ENCODE measurements around the gene SLC5A6. TPM values are rescaled to one million over a fixed set of nuclear protein-coding genes. Genes with fewer than 3 reads are reported as not detected.
"Not testable (repeated sequence)": the region's sequence is repeated elsewhere in the genome, so short reads cannot be mapped to it uniquely, and the experiment has no call there.

Gene SLC5A6
- total RNA-seq, 3 donors from 2014 or later: 128 to 143 (median 141) TPM

DNA sequence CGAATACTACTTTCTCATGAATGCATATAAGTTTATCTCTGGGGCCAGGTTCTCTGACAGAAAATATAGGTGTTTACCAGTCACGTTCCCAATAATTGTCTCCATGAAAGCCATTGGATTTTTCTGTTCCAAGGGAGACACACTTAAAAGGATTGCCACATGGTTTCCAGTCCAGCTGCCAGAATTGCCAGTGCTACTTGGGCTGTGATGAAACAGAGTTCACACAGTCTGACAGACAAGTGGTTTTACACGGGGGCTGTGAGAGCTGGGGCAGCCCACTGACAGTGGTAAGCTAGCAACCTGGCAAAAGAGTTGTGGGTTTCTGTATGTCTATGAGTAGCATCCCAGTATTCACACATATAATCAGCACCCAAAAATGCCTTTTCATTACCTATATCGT, 28.0 kb downstream of the SLC5A6 start:
- ATAC-seq: no peak
- DNase-seq: no peak
- Mint-ChIP-seq H3K4me1 (ENCODE audit: low read depth) (no peaks in the 10 kb centered on the region), H3K4me3 (no peak overlapping the region), H3K27me3 (ENCODE audit: low read depth) (peaks cover 36% of the 10 kb centered on the region), H3K36me3 (ENCODE audit: insufficient read depth) (no peaks in the 10 kb centered on the region), H3K9me3 (no peaks in the 10 kb centered on the region)

DNA sequence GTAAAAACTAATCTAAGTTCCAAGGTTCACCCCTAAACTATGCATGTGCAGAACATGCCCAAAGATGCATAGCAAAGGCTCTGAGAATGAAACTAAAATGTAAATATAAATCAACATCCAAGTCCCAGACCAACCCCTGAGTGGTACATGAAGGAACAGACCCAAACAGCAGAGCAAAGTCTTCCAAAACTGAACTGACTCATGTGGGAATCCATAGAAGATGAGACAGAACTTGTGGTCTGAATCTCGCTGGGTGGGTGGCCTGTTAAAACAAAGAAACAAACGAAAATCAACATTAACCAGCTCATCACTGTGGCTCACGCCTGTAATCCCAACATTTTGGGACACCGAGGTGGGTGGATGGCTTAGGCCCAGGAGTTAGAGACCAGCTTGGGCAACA, 29.7 kb downstream of the SLC5A6 start:
- peaks cover 36% of the 10 kb centered on the region for H3K27me3 Mint-ChIP-seq (ENCODE audit: low read depth)
- no peaks in the 10 kb centered on the region for H3K36me3 Mint-ChIP-seq (ENCODE audit: insufficient read depth)
- DNase-seq: no peak
- H3K9me3 Mint-ChIP-seq: no peaks in the 10 kb centered on the region
- no peak for ATAC-seq
- no peak overlapping the region for H3K4me3 Mint-ChIP-seq
- H3K4me1 Mint-ChIP-seq (ENCODE audit: low read depth): no peaks in the 10 kb centered on the region

DNA sequence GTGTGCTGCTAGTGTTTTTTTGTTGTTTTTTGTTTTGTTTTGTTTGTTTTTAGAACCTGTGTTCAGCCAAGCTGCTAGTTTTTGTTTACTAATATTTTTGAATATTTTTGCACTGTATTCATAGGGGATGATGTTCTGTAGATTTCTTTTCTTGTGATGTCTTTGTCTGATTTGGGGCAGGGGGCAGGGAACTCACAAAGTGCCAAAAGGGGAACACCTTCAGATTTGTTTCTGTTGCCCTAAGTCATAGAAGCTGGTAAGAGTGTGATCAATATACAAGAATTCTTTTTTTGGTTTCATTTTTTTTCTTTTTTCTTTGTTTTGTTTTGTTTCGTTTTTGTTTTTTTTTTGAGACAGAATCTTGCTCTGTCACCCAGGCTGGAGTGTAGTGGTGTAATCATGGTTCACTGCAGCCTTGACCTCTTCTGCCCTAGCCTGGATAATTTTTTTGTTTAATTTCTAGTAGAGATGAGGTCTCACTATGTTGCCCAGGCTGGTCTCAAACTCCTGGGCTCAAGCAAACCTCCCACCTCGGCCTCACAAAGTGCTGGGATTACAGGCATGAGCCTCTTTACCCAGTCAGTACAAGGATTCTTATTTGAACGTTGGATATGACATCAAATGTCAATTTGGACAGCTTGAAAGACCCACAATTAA, 32.6 kb downstream of the SLC5A6 start:
- H3K9me3 Mint-ChIP-seq: no peaks in the 10 kb centered on the region
- no peak overlapping the region for H3K4me3 Mint-ChIP-seq
- no peaks in the 10 kb centered on the region for H3K4me1 Mint-ChIP-seq (ENCODE audit: low read depth)
- ATAC-seq: no peak
- no peak for DNase-seq
- H3K36me3 Mint-ChIP-seq (ENCODE audit: insufficient read depth): no peaks in the 10 kb centered on the region
- peaks cover 42% of the 10 kb centered on the region for H3K27me3 Mint-ChIP-seq (ENCODE audit: low read depth)

DNA sequence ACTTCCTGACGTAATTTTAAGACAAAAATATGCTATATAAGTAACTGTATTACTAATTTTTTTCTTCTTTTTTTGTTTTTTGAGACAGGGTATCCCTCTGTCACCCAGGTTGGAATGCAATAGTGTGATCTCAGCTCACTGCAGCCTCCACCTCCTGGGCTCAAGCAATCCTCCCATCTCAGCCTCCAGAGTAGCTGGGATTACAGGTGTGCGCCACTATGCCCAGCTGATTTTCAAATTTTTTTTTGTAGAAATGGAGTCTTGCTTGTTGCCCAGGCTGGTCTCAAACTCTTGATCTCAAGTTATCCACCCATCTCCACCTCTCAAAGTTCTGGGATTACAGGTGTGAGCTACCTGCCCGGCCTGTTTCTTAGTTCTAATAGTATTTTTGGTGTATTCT, 33.6 kb downstream of the SLC5A6 start:
- no peaks in the 10 kb centered on the region for H3K9me3 Mint-ChIP-seq
- no peak overlapping the region for H3K4me3 Mint-ChIP-seq
- peaks cover 35% of the 10 kb centered on the region for H3K27me3 Mint-ChIP-seq (ENCODE audit: low read depth)
- no peak for DNase-seq
- H3K4me1 Mint-ChIP-seq (ENCODE audit: low read depth): no peaks in the 10 kb centered on the region
- H3K36me3 Mint-ChIP-seq (ENCODE audit: insufficient read depth): no peaks in the 10 kb centered on the region
- no peak for ATAC-seq

DNA sequence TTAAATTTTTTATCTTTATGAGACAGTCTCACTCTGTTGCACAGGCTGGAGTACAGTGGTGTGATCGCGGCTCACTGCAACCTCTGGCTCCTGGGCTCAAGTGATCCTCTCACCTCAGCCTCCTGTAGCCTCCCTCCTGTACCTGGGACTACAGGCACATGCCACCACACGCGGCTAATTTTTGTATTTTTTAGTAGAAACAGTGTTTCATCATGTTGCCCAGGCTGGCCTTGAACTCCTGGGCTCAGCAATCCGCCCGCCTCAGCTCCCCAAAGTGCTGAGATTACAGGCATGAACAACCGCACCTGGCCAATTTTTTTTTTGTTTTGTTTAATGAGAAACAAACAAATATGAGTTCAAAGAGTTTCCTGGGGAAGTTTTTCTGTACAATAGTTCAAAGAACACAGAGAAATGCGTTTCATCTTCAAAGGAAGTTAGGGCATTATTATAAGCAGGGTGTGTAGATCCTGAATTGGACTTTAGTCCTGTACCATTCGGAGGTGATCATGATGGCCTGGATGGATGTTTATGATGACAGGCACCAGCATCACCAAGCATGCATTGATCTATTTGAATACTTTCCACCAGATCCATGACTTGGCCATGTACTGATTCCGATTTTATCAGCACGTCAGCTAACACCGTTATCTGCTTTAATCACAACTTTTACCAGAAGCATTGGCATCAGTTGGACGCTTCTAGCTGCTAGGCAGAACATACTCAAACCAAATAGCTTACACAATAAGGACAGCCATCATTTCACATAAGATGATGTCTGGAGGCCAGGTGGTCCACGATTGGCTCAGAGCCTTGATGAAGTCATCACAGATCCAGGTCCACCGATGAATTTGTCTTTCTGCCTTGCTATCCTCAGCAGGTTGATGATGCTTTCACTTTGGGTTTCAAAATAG, 34.4 kb downstream of the SLC5A6 start:
- no peaks in the 10 kb centered on the region for H3K9me3 Mint-ChIP-seq
- peaks cover 35% of the 10 kb centered on the region for H3K27me3 Mint-ChIP-seq (ENCODE audit: low read depth)
- H3K4me1 Mint-ChIP-seq (ENCODE audit: low read depth): no peaks in the 10 kb centered on the region
- DNase-seq (no peak), ATAC-seq (no peak)
- H3K4me3 Mint-ChIP-seq: no peak overlapping the region
- H3K36me3 Mint-ChIP-seq (ENCODE audit: insufficient read depth): no peaks in the 10 kb centered on the region

DNA sequence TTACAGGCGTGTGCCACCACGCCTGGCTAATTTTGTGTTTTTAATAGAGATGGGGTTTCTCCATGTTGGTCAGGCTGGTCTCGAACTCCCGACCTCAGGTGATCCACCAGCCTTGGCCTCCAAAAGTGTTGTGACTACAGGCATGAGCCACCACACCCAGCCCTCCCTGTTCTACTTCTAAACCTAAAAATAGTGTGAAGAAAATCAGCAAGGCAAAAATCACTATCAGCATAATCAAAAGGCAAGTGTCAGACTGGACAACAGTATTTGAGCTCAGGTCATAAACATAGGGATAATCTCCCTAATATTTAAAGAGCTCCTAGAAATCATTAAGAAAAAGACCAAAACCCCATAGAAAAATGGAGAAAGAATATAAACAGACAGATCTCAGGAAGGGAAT, 36.3 kb downstream of the SLC5A6 start:
- H3K4me3 Mint-ChIP-seq; DNase-seq; ATAC-seq; H3K9me3 Mint-ChIP-seq; H3K4me1 Mint-ChIP-seq (ENCODE audit: low read depth); H3K36me3 Mint-ChIP-seq (ENCODE audit: insufficient read depth): not testable (repeated sequence)
- H3K27me3 Mint-ChIP-seq (ENCODE audit: low read depth): peaks cover 31% of the 10 kb centered on the region

DNA sequence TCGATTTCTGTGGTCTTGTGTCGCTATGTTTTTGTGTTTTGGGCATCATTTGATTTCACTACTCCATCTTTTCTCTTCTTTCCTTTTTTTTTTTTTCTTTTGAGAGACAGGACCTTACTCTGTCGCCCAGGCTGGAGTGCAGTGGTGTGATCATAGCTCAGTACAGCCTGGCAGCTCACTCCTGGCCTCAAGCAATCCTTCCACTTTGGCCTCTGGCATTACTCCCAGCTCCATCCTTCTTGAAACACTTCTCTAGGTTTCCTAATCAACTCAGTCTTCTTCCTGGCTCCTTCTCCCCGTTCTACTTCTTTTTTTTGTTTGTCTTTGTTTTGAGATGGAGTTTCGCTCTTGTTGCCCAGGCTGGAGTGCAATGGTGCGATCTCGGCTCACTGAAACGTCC, 36.7 kb downstream of the SLC5A6 start:
- no peak for DNase-seq
- no peaks in the 10 kb centered on the region for H3K9me3 Mint-ChIP-seq
- no peak for ATAC-seq
- peaks cover 31% of the 10 kb centered on the region for H3K27me3 Mint-ChIP-seq (ENCODE audit: low read depth)
- no peak overlapping the region for H3K4me3 Mint-ChIP-seq
- H3K36me3 Mint-ChIP-seq (ENCODE audit: insufficient read depth): no peaks in the 10 kb centered on the region
- peaks cover 2% of the 10 kb centered on the region for H3K4me1 Mint-ChIP-seq (ENCODE audit: low read depth)

DNA sequence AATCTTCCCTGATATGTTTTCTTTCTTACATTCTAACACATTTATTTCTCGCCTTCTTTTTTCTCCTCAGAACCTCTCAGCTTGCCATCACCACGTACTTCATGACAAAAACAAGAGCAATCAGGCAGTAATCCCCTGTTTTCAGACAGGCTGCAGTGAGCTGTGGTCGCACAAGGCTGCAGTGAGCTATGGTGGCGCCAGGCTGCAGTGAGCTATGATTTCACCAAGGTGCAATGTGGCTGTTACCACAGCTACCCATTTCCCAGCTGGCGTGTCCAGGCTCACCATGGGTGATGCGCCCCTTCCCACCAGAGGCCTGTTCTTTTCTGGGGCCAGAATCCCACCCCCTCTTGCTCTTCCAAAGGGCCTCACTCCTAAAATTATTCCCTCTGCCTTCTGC, 37.4 kb downstream of the SLC5A6 start:
- no peaks in the 10 kb centered on the region for H3K36me3 Mint-ChIP-seq (ENCODE audit: insufficient read depth)

DNA sequence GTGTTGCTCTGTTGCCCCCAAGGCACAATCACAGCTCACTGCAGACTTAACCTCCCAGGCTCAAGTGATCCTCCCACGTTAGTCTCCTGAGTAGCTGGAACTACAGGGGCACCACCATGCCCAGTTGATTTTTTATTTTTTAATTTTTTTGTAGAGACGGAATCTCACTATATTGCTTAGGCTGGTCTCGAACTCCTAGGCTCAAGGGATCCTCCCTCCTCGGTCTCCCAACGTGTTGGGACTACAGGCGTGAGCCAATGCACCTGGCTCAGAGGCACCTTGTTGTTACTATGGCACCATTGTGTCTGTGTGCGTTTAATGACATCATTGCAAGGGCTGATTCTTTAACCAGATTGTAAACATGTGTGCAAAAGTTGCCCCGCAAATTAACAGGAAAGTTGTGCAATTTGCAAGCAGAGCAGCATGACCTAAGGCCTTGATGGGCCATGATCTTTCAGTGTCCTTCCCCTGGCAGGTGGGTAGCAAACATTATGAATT, 40.7 kb downstream of the SLC5A6 start:
- Mint-ChIP-seq H3K4me3 (no peak overlapping the region), H3K4me1 (ENCODE audit: low read depth) (peaks cover 2% of the 10 kb centered on the region), H3K27me3 (ENCODE audit: low read depth) (peaks cover 14% of the 10 kb centered on the region), H3K9me3 (no peaks in the 10 kb centered on the region), H3K36me3 (ENCODE audit: insufficient read depth) (no peaks in the 10 kb centered on the region)
- no peak for DNase-seq
- no peak for ATAC-seq

More for the DNA sequence above, 37.4 kb downstream of the SLC5A6 start:
- no peak for ATAC-seq
- DNase-seq: no peak
- Mint-ChIP-seq H3K4me3 (no peak overlapping the region), H3K27me3 (ENCODE audit: low read depth) (peaks cover 26% of the 10 kb centered on the region), H3K4me1 (ENCODE audit: low read depth) (peaks cover 2% of the 10 kb centered on the region), H3K9me3 (no peaks in the 10 kb centered on the region)

DNA sequence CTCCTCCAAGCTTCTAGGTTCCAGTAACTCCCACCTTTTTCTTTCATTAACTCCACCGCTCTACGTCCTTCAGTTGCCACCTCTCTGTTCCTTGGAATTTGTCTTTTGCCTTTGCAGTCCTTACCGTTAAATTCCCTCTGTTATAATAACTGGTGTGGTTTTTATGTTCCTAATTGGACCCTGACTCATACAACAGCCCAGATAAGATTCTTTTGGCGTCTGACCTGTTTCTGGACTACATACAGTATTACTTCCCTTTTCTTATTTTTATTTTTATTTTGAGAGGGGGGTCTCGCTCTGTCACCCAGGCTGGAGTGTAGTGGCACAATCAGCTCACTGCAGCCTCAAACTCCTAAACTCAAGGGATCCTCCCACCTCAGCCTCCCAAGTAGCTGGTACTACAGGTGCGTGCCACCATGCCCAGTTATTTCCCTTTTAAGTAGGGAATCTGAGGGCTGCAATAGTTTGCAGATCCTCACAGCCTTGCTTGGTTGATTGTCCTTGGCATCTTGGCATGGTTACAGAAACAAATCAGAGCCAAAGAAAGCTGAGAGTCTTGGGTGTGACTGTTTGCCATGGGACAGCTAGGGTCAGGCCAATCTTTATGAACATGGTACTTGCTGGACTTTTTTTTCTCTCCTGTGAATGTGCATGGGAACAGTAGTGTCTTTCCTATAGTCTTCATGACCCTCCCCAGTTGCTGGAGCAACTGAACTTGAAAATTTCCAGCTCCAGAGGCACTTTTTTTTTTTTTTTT, 41.3 kb downstream of the SLC5A6 start:
- Mint-ChIP-seq H3K4me1 (ENCODE audit: low read depth) (peaks cover 2% of the 10 kb centered on the region), H3K4me3 (no peak overlapping the region), H3K36me3 (ENCODE audit: insufficient read depth) (no peaks in the 10 kb centered on the region), H3K27me3 (ENCODE audit: low read depth) (peaks cover 11% of the 10 kb centered on the region), H3K9me3 (no peaks in the 10 kb centered on the region)
- ATAC-seq (no peak), DNase-seq (no peak)

DNA sequence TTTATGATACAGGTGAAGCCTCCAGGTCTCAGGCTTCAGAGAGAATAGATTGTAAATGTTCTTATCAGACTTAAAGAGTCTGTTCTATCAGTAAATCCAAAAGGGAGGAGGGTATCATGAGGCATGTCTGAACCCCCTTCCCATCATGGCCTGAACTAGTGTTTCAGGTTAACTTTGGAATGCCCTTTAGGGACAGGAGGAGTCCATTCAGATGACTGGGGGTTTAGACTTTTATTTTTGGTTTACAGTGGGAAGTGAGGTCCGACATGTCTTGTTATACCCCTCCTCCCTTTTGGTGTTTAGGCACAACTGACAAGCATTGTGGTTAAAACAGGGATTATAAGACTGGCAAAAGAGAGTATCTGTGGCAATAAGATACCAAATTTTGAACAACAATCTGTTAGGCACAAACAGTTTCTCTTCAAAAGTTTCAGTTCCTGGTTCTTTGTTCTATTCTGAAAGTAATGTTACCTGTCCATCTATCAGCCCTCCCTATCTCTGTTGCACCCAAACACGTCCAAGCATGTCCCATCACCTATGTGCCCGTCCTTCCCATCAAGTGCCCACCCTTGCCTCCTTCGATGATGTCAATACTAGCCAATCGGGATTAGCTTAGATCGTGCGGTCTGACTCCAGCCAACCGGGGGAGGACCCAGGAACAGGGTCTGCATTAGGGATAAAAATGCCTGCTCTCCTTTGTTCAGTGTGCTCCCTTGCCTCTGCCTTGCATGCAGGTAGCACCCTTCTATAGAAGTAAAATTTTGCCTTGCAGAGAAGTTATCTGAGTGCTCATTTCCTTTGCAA, 46.9 kb downstream of the SLC5A6 start:
- Mint-ChIP-seq H3K9me3 (no peaks in the 10 kb centered on the region), H3K4me3 (no peak overlapping the region), H3K27me3 (ENCODE audit: low read depth) (no peaks in the 10 kb centered on the region), H3K4me1 (ENCODE audit: low read depth) (no peaks in the 10 kb centered on the region), H3K36me3 (ENCODE audit: insufficient read depth) (no peaks in the 10 kb centered on the region)
- no peak for DNase-seq
- ATAC-seq: no peak

DNA sequence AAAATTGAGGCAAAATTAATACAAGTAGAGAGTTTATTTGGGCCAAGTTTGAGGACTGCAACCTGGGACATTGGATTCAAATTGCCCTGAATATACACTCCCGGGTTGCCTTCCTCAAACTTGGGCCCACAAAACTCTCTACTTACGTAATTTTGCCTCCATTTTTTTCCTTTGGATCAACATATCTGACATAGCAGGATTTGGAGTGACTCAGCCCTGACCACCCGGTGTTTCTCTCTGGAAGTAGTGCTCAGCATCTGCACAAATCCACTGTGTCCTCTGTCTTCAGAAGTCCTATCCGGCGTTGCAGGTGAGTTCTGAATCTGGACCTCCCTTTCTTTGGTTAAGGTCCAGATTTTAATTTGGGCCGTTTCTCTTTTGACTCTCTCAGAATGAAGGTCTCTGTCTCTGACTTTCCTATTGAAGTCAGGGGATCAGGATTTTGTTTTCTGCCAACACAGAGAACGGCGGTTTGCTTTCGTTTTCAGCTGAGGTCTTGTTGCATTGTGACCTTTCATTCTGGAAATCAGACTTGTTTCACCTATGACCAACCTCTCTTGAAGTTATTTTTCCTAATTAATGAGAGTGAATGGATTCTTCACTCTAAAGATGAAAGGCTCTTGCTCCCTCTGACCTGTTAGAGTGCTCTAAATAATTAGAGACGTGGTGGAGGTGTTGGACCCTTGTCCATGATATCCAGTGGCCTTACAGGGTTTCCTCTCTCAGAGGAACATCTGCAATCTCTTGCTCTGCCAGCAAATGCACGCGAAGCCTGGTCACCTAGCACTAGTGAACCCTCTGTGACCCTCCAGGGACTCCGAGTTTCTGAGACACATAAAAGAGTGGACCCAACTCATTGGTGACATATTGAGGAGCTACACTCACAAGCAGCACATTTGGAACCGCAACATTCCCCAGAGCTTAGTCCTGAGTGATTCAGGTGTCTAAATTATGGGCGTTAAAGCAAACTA, 49.6 kb downstream of the SLC5A6 start:
- no peaks in the 10 kb centered on the region for H3K9me3 Mint-ChIP-seq
- H3K27me3 Mint-ChIP-seq (ENCODE audit: low read depth): peaks cover 3% of the 10 kb centered on the region
- H3K36me3 Mint-ChIP-seq (ENCODE audit: insufficient read depth): no peaks in the 10 kb centered on the region
- no peak for ATAC-seq
- no peaks in the 10 kb centered on the region for H3K4me1 Mint-ChIP-seq (ENCODE audit: low read depth)
- DNase-seq: no peak
- H3K4me3 Mint-ChIP-seq: no peak overlapping the region

DNA sequence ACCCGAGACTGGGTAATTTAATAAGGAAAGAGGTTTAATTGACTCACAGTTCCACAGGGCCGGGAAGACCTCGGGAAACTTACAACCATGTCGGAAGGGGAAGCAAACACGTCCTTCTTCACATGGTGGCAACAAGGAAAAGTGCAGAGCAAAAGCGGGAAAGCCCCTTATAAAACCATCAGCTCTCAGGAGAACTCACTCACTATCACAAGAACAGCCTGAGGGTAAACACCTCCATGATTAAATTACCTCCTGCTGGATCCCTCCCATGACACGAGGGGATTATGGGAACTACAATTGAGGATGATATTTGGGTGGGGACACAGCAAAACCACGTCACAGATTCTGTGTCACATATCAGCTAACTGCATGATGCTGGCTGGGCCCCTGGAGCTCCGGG, 51.9 kb downstream of the SLC5A6 start:
- DNase-seq (no peak), ATAC-seq (no peak)
- Mint-ChIP-seq H3K27me3 (ENCODE audit: low read depth) (peaks cover 3% of the 10 kb centered on the region), H3K9me3 (no peaks in the 10 kb centered on the region), H3K4me1 (ENCODE audit: low read depth) (no peaks in the 10 kb centered on the region), H3K4me3 (no peak overlapping the region), H3K36me3 (ENCODE audit: insufficient read depth) (no peaks in the 10 kb centered on the region)
